Measurements from ENCODE around the gene SMCR8.

GRCh38 chr17:18278867-18279266, 36.2 kb upstream of the SMCR8 start:
- TF ChIP-seq TAF1 (IDR thresholded peaks at IDR 0.05; ENCODE audit: borderline replicate concordance, low read depth, low read length) (no peak), RXRA (IDR thresholded peaks at IDR 0.05; ENCODE audit: borderline replicate concordance, low read depth) (no peak), CTCF (IDR thresholded peaks at IDR 0.05) (no peak), SIN3A (IDR thresholded peaks at IDR 0.05; ENCODE audit: borderline replicate concordance, low read depth, low read length) (no peak), TEAD4 (IDR thresholded peaks at IDR 0.05; ENCODE audit: borderline replicate concordance, insufficient read depth) (no peak), MEF2A (IDR thresholded peaks at IDR 0.05; ENCODE audit: borderline replicate concordance, low read depth) (no peak), EP300 (IDR thresholded peaks at IDR 0.05; ENCODE audit: borderline replicate concordance in 1 of 2, low read depth in 1 of 2, low read length in 1 of 2) (no peak), REST (IDR thresholded peaks at IDR 0.05; ENCODE audit: low read depth, low read length) (no peak)

All from SK-N-SH (cell line).